A549 (cell line): ENCODE data around the gene KRTAP10-2. TPM values are rescaled to one million over a fixed set of nuclear protein-coding genes. Genes with fewer than 3 reads are reported as not detected.
"Not testable (repeated sequence)": the region's sequence is repeated elsewhere in the genome, so short reads cannot be mapped to it uniquely, and the experiment has no call there.

Experiments
- ATAC-seq, 2 experiments: fragments of 200-7000 bp in 1 of 2; fragments of >200 bp in 1 of 2; cut with Nextera tagmentation in 1 of 2; cut with Tn5 transposase in 1 of 2; 3 replicates each; pipeline versions ENCODE4 v1.8.0 to v1.9.1; 2018 to 2020; ENCODE audit warnings: mild to moderate bottlenecking in 1 of 2, moderate library complexity in 1 of 2
- CTCF ChIA-PET: fragments of 300-600 bp; sonication (Branson Sonifier 250); formaldehyde crosslinking; extraction: SDS; loops from one replicate; lab custom pipeline; 2021; ENCODE audit warnings: antibody characterized with exemption, inconsistent platforms; lab: Yijun Ruan, JAX
- POLR2A ChIA-PET: fragments of 350-600 bp; formaldehyde crosslinking; extraction: SDS; loops from one replicate; lab custom pipeline; 2021; ENCODE audit warnings: antibody characterized with exemption, inconsistent platforms; lab: Yijun Ruan, JAX
- DNase-seq, 2 experiments: peaks; one replicate each; pipeline versions ENCODE4 v3.0.0 to v3.0.0-alpha.2; 2011 to 2016; ENCODE audit warnings: low read depth in 1 of 2, low spot score in 1 of 2
- FAIRE-seq: peaks from 2 replicates; lab custom pipeline; 2011; peaks lifted over from hg19 to GRCh38; lab: Jason Lieb, UNC
- H3K27ac ChIP-seq, 2 experiments: fragments of >200 bp; sonication (Bioruptor Twin); formaldehyde crosslinking; 3 replicates each; pipeline ENCODE4 v1.5.1; 2016 to 2017
- H3K4me1 ChIP-seq: fragments of >200 bp; sonication (Bioruptor Twin); formaldehyde crosslinking; 3 replicates; pipeline ENCODE4 v1.6.1; 2016
- H3K4me2 ChIP-seq: fragments of >200 bp; sonication (Bioruptor Twin); formaldehyde crosslinking; 3 replicates; pipeline ENCODE4 v1.6.1; 2016
- H3K4me3 ChIP-seq: fragments of >200 bp; sonication (Bioruptor Twin); formaldehyde crosslinking; 3 replicates; pipeline ENCODE4 v1.5.1; 2016
- H3K9me3 ChIP-seq: fragments of >200 bp; sonication (Bioruptor Twin); formaldehyde crosslinking; 3 replicates; pipeline ENCODE4 v1.6.1; 2016
- ATOH8 ChIP-seq: fragments of 250-450 bp; sonication (Bioruptor Pico); IDR thresholded peaks from 2 replicates; pipeline ENCODE4 v1.5.0; 2020; ENCODE audit warnings: low read depth, mild to moderate bottlenecking, moderate library complexity
- CEBPB ChIP-seq, 2 experiments: fragments of >200 bp in 1 of 2; sonication (Bioruptor Twin) in 1 of 2; formaldehyde crosslinking in 1 of 2; IDR thresholded peaks; 2 replicates each; pipeline ENCODE4 v1.6.1; 2012 to 2016
- E2F6 ChIP-seq: IDR thresholded peaks from 2 replicates; pipeline ENCODE4 v1.6.1; 2012; ENCODE audit warnings: low read depth, borderline replicate concordance
- ESRRA ChIP-seq: fragments of 150-350 bp; IDR thresholded peaks from 2 replicates; pipeline ENCODE4 v1.6.1; 2014; ENCODE audit warnings: mild to moderate bottlenecking, low read length, borderline replicate concordance
- GATA3 ChIP-seq: IDR thresholded peaks from 2 replicates; pipeline ENCODE4 v1.6.1; 2012; ENCODE audit warnings: borderline replicate concordance
- HDAC2 ChIP-seq: fragments of 200-600 bp; sonication (generic); IDR thresholded peaks from 2 replicates; pipeline ENCODE4 v1.6.1; 2016
- KDM5A ChIP-seq: fragments of 200-600 bp; sonication (generic); IDR thresholded peaks from 2 replicates; pipeline ENCODE4 v1.6.1; 2016; ENCODE audit warnings: antibody characterized with exemption, mild to moderate bottlenecking
- MYC ChIP-seq: IDR thresholded peaks from 2 replicates; pipeline ENCODE4 v1.6.1; 2012; ENCODE audit warnings: mild to moderate bottlenecking, inconsistent platforms, low read length, improper control_type of control experiment, borderline replicate concordance
- NPAS2 ChIP-seq: fragments of 250-450 bp; sonication (Bioruptor Pico); IDR thresholded peaks from 2 replicates; pipeline ENCODE4 v1.8.0; 2022; ENCODE audit warnings: mild to moderate bottlenecking, moderate library complexity, borderline replicate concordance
- PBX3 ChIP-seq: IDR thresholded peaks from 2 replicates; pipeline ENCODE4 v1.6.1; 2012
- RCOR1 ChIP-seq: fragments of 150-350 bp; IDR thresholded peaks from 2 replicates; pipeline ENCODE4 v1.6.1; 2014; ENCODE audit warnings: antibody characterized with exemption, low read length, low read depth
- SMC3 ChIP-seq: fragments of >200 bp; sonication (Bioruptor Twin); formaldehyde crosslinking; IDR thresholded peaks from 3 replicates; pipeline ENCODE4 v1.6.1; 2018; ENCODE audit warnings: inconsistent platforms
- SREBF2 ChIP-seq: fragments of 450-650 bp; IDR thresholded peaks from 2 replicates; pipeline ENCODE4 v1.6.1; 2014; ENCODE audit warnings: mild to moderate bottlenecking, moderate library complexity
- USF2 ChIP-seq: fragments of 450-650 bp; IDR thresholded peaks from 2 replicates; pipeline ENCODE4 v1.6.1; 2014; ENCODE audit warnings: antibody characterized with exemption
- ZNF302 ChIP-seq: fragments of 250-450 bp; sonication (Bioruptor Pico); IDR thresholded peaks from 2 replicates; pipeline ENCODE4 v1.9.0; 2021; ENCODE audit warnings: inconsistent platforms, mild to moderate bottlenecking, moderate library complexity
- WGBS: methylation state at CpG from one replicate; pipeline ENCODE4 v1.1.6; 2017; ENCODE audit errors: missing lambda C conversion rate; 5-methylcytosine and 5-hydroxymethylcytosine counted together
- polyA plus RNA-seq, 4 experiments: library from polyadenylated mRNA; depleted of rRNA in 3 of 4; stranded (reverse); fragments of >200 nt; fragmentation: RNase III in 1 of 4; extraction: RNeasy Plus Mini Kit Qiagen cat#74134 plus additional on column Dnase treatment in 1 of 4; gene quantifications; 2 replicates in 3 of 4; 3 replicates in 1 of 4; pipeline ENCODE4 v1.2.3, GENCODE V29; 2011 to 2017

The KRTAP10-2 gene
- polyA plus RNA-seq, 2 of the 4 experiments (the other 2 are of a cell fraction): not detected

- no peak for DNase-seq
- ChIA-PET CTCF (interaction anchor here (0.6 kb wide), 1 partner anchor 571 kb away, joined by 4 read pairs; no protein-coding TSS in a partner anchor), POLR2A (no interaction called here)
- no peak within 1 kb of the TSS for H3K4me2 ChIP-seq
- no peak within 1 kb of the TSS for H3K27ac ChIP-seq
- 31% methylated on average over 5 of the region's 5 CpGs for WGBS
- TF ChIP-seq SREBF2: no peak
- no peak for TF ChIP-seq ATOH8 (CRISPR knock-in tag)
- no peak for TF ChIP-seq ZNF302 (CRISPR knock-in tag)
- TF ChIP-seq CEBPB (IDR thresholded peaks at IDR 0.05): no peak
- TF ChIP-seq HDAC2: no peak
- no peak for TF ChIP-seq KDM5A
- TF ChIP-seq MYC: no peak
- TF ChIP-seq, all 56 proteins: peak for 0
- Histone ChIP-seq H3K9me3 (no peaks in the 10 kb centered on the region), H3K4me1 (no peaks in the 10 kb centered on the region), H3K4me3 (no peak within 1 kb of the TSS)
- FAIRE-seq (no peak), ATAC-seq (no peak)
These were observed 7.4 kb upstream of the KRTAP10-2 start, which contains the start of gene KRTAP10-3 for GRCh38 chr21:44558695-44559094. Gene KRTAP10-3, minus strand, starts transcription at chr21:44558795. Its CDS starts 80 bp downstream, at chr21:44558715.

- H3K9me3 ChIP-seq, H3K4me2 ChIP-seq, POLR2A ChIA-PET, FAIRE-seq, DNase-seq, H3K4me1 ChIP-seq, ATAC-seq, H3K27ac ChIP-seq, H3K4me3 ChIP-seq: not testable (repeated sequence)
- WGBS: 5% methylated on average over 3 of the region's 10 CpGs
- CTCF ChIA-PET: interaction anchor here (0.6 kb wide), 1 partner anchor 571 kb away, joined by 4 read pairs; no protein-coding TSS in a partner anchor
These were observed 7.0 kb upstream of the KRTAP10-2 start for GRCh38 chr21:44558329-44558675.

- POLR2A ChIA-PET: no interaction called here
These were observed 6.4 kb upstream of the KRTAP10-2 start for GRCh38 chr21:44557491-44558328.

More at GRCh38 chr21:44557491-44558328, 6.4 kb upstream of the KRTAP10-2 start:
- Histone ChIP-seq H3K4me1 (no peaks in the 10 kb centered on the region), H3K4me2 (no peak overlapping the region), H3K9me3 (no peaks in the 10 kb centered on the region), H3K4me3 (no peak overlapping the region), H3K27ac (no peak overlapping the region)
- CTCF ChIA-PET: interaction anchor here (0.7 to 0.8 kb wide), 2 partner anchors 23 to 41 kb away, joined by 3 to 4 read pairs; partner anchors contain the start of gene KRTAP10-5
- DNase-seq (no peak), FAIRE-seq (no peak), ATAC-seq (no peak)
- WGBS: 53% methylated on average over 22 of the region's 30 CpGs
- no peak for TF ChIP-seq ESRRA
- no peak for TF ChIP-seq KDM5A
- no peak for TF ChIP-seq GATA3
- no peak for TF ChIP-seq SMC3
- no peak for TF ChIP-seq RCOR1
- no peak for TF ChIP-seq E2F6
- no peak for TF ChIP-seq NPAS2 (CRISPR knock-in tag)
- no peak for TF ChIP-seq CEBPB (IDR thresholded peaks at IDR 0.05)
- no peak for TF ChIP-seq USF2
- TF ChIP-seq PBX3: no peak
